Stomach (tissue), 4 donors: ENCODE measurements around the gene MAP7D3.

Experiments
- EP300 ChIP-seq: sonication (generic); formaldehyde crosslinking; IDR thresholded peaks from one replicate; pipeline ENCODE4 v1.6.1; 2017; ENCODE audit warnings: antibody characterized with exemption
- POLR2AphosphoS5 ChIP-seq, 3 donors: sonication (generic); formaldehyde crosslinking; IDR thresholded peaks; one replicate each; pipeline ENCODE4 v1.6.1; 2016; ENCODE audit warnings: antibody characterized with exemption in 3 of 3
- TF ChIP-seq, protein P1 (sequence below), 7 experiments: fragments of 450-650 bp in 4 of 7; fragments of 200-600 bp in 3 of 7; sonication (generic) in 3 of 7; IDR thresholded peaks; one replicate each; pipeline ENCODE4 v1.5.1; 2016 to 2019; ENCODE audit warnings: antibody characterized with exemption in 7 of 7, control low read depth in 2 of 7, mild to moderate bottlenecking in 1 of 7

DNA sequence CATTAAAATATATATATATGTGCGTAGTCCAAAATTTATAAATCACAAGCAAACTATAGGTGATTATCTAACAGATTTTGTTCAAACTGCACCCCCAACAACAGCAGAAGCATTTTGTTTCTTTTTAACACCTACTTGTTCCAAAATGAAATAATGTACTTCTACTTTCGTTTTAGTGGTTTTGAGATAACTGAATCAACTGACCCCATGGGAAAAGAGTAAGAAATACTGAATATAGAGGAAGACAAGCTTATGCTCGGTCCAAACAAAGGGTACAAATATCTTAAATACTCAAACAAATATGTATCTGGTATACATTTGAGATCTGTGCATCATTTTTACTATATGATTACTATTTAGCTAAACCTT is 22.4 kb downstream of the MAP7D3 start:
- TF ChIP-seq, protein P1, sequence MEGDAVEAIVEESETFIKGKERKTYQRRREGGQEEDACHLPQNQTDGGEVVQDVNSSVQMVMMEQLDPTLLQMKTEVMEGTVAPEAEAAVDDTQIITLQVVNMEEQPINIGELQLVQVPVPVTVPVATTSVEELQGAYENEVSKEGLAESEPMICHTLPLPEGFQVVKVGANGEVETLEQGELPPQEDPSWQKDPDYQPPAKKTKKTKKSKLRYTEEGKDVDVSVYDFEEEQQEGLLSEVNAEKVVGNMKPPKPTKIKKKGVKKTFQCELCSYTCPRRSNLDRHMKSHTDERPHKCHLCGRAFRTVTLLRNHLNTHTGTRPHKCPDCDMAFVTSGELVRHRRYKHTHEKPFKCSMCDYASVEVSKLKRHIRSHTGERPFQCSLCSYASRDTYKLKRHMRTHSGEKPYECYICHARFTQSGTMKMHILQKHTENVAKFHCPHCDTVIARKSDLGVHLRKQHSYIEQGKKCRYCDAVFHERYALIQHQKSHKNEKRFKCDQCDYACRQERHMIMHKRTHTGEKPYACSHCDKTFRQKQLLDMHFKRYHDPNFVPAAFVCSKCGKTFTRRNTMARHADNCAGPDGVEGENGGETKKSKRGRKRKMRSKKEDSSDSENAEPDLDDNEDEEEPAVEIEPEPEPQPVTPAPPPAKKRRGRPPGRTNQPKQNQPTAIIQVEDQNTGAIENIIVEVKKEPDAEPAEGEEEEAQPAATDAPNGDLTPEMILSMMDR (IDR thresholded peaks at IDR 0.05), result no peak
- TF ChIP-seq EP300 (no peak), POLR2AphosphoS5 (IDR thresholded peaks at IDR 0.05) (no peak)
